Measurements from ENCODE around the gene NKX2-2. TPM values are rescaled to one million over a fixed set of nuclear protein-coding genes. Genes with fewer than 3 reads are reported as not detected.

Gene NKX2-2
- polyA plus RNA-seq, 1 experiment, result not detected

GRCh38 chr20:21515300-21516179 lies 1.7 kb upstream of the NKX2-2 start:
- no peak for TF ChIP-seq CTCF (IDR thresholded peaks at IDR 0.05; ENCODE audit: insufficient read depth, low read depth, low read length)
- Histone ChIP-seq H3K4me3 (ENCODE audit: low read depth, low read length) (no peak overlapping the region), H3K36me3 (ENCODE audit: control insufficient read depth, insufficient read depth, low read length) (no peaks in the 10 kb centered on the region), H3K27me3 (ENCODE audit: control insufficient read depth, insufficient read depth, low read length) (peaks cover 67% of the 10 kb centered on the region)
- POLR2A ChIA-PET, result no interaction called here
- no peak for DNase-seq (ENCODE audit: low read depth)
- CTCF ChIA-PET, result interaction anchor here (0.6 to 2.9 kb wide), 5 partner anchors 10 to 678 kb away, joined by 3 to 17 read pairs (median 4); no protein-coding TSS in a partner anchor

GRCh38 chr20:21514553-21515251 lies 838 bp upstream of the NKX2-2 start:
- DNase-seq (ENCODE audit: low read depth), result no peak
- no peak overlapping the region for H3K4me3 ChIP-seq (ENCODE audit: low read depth, low read length)
- ChIA-PET POLR2A (no interaction called here), CTCF (interaction anchor here (1.1 to 2.9 kb wide), 4 partner anchors 10 to 677 kb away, joined by 3 to 17 read pairs (median 4); no protein-coding TSS in a partner anchor)
- peaks cover 68% of the 10 kb centered on the region for H3K27me3 ChIP-seq (ENCODE audit: control insufficient read depth, insufficient read depth, low read length)
- H3K36me3 ChIP-seq (ENCODE audit: control insufficient read depth, insufficient read depth, low read length), result no peaks in the 10 kb centered on the region
- no peak for TF ChIP-seq CTCF (IDR thresholded peaks at IDR 0.05; ENCODE audit: insufficient read depth, low read depth, low read length)

- no peak overlapping the region for H3K4me3 ChIP-seq (ENCODE audit: low read depth, low read length)
- H3K27me3 ChIP-seq (ENCODE audit: control insufficient read depth, insufficient read depth, low read length), result peaks cover 70% of the 10 kb centered on the region
- no peak for DNase-seq (ENCODE audit: low read depth)
- POLR2A ChIA-PET, result no interaction called here
- no peaks in the 10 kb centered on the region for H3K36me3 ChIP-seq (ENCODE audit: control insufficient read depth, insufficient read depth, low read length)
- no peak for TF ChIP-seq CTCF (IDR thresholded peaks at IDR 0.05; ENCODE audit: insufficient read depth, low read depth, low read length)
- CTCF ChIA-PET, result interaction anchor here (1.3 to 2.9 kb wide), 2 partner anchors 8 to 278 kb away, joined by 3 to 17 read pairs; no protein-coding TSS in a partner anchor
Observed at GRCh38 chr20:21513181-21513663, 642 bp downstream of the NKX2-2 start.

GRCh38 chr20:21512634-21513180 lies 1.2 kb downstream of the NKX2-2 start:
- ChIA-PET CTCF (interaction anchor here (1.1 kb wide), 1 partner anchor 26 kb away, joined by 3 read pairs; no protein-coding TSS in a partner anchor), POLR2A (no interaction called here)
- DNase-seq (ENCODE audit: low read depth), result no peak
- H3K36me3 ChIP-seq (ENCODE audit: control insufficient read depth, insufficient read depth, low read length), result no peaks in the 10 kb centered on the region
- peaks cover 70% of the 10 kb centered on the region for H3K27me3 ChIP-seq (ENCODE audit: control insufficient read depth, insufficient read depth, low read length)
- TF ChIP-seq CTCF (IDR thresholded peaks at IDR 0.05; ENCODE audit: insufficient read depth, low read depth, low read length), result no peak
- no peak overlapping the region for H3K4me3 ChIP-seq (ENCODE audit: low read depth, low read length)

Data from BJ (cell line).